Heart left ventricle (tissue), 13 donors: Measurements from ENCODE around the gene MYO5A.

ENCODE experiments used
- POLR2A ChIP-seq, 2 donors: fragments of 450-650 bp; IDR thresholded peaks; one replicate each; pipeline ENCODE4 v1.6.1; 2017; ENCODE audit warnings: antibody characterized with exemption in 2 of 2, mild to moderate bottlenecking in 2 of 2, moderate library complexity in 2 of 2
- TF ChIP-seq, protein P1 (sequence below), 12 donors: fragments of 200-600 bp; sonication (generic) in 4 of 12; IDR thresholded peaks; one replicate each; pipeline versions ENCODE4 v1.5.0 to v1.8.0; 2018 to 2022; ENCODE audit warnings: antibody characterized with exemption in 12 of 12, mild to moderate bottlenecking in 5 of 12
- donor health status: ischemic (EF 13 %, LVEDD 7.1; RV severe dilation, severe dysfunction).
- donor health status: DM: no; HTN: yes; CAD: no.
- donor health status: DM: no; HTN: no; CAD: no.
- donor health status: ischemic (EF 25% LVEDD 6.9; RV normal size, moderate dysfunction).
- donor health status: ischemic (EF 25% LVEDD 5.7; RV mildly dilated, moderate dysfunction).
- donor health status: ischemic (EF 35%, LVEDD 5.7; RV mildly dilated, moderate dysfunction).
- donor health status: nonischemic (EF 11% LVEDD 7.7; RV severe dilation, severe dysfunction).
- donor health status: DM: yes; HTN: yes; CAD: no.
- donor health status: PGD.
- donor health status: ischemic (EF 29% LVEDD 5.4; RV normal size, mild dysfunction).
- donor health status: nonischemic (EF 23%, LVEDD 6.1; RV moderate dilation, normal function).

DNA sequence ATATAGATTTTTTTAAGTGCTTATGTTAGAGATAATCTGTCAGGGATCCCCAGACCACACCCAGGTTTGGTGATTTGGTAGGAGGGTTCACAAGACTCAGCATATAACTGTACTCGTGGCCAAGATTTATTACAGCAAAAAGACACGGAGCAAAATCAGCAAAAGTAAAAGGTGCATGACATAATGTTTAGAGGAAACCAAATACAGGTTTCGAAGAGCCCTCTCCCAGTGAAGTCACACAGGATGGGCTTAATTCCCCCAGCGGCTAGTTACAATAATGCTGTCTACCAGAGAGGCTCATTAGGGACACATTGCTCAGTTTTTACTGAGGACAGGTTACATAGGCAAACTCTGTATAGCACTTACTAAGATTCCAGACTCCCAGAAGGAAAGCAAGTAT, 36.5 kb downstream of the MYO5A start:
- TF ChIP-seq POLR2A (IDR thresholded peaks at IDR 0.05): no peak
- TF ChIP-seq, protein P1, sequence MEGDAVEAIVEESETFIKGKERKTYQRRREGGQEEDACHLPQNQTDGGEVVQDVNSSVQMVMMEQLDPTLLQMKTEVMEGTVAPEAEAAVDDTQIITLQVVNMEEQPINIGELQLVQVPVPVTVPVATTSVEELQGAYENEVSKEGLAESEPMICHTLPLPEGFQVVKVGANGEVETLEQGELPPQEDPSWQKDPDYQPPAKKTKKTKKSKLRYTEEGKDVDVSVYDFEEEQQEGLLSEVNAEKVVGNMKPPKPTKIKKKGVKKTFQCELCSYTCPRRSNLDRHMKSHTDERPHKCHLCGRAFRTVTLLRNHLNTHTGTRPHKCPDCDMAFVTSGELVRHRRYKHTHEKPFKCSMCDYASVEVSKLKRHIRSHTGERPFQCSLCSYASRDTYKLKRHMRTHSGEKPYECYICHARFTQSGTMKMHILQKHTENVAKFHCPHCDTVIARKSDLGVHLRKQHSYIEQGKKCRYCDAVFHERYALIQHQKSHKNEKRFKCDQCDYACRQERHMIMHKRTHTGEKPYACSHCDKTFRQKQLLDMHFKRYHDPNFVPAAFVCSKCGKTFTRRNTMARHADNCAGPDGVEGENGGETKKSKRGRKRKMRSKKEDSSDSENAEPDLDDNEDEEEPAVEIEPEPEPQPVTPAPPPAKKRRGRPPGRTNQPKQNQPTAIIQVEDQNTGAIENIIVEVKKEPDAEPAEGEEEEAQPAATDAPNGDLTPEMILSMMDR (IDR thresholded peaks at IDR 0.05): no peak
